CD14-positive monocyte (primary cell): ENCODE measurements around the gene FAM20B. TPM values are rescaled to one million over a fixed set of nuclear protein-coding genes. Genes with fewer than 3 reads are reported as not detected.

ENCODE experiments used
- DNase-seq, 3 donors: peaks; one replicate each; pipeline ENCODE4 v3.0.0-alpha.2; 2011 to 2022
- H2AFZ ChIP-seq: 2 replicates; pipeline ENCODE4 v1.6.0; 2012; ENCODE audit warnings: mild to moderate bottlenecking, low read depth, low read length, inconsistent platforms; ENCODE audit not compliant: insufficient read depth, poor library complexity, severe bottlenecking
- H3K27ac ChIP-seq, 2 donors: 1 replicate in 1 of 2; 2 replicates in 1 of 2; pipeline ENCODE4 v1.5.1; 2012 to 2013; ENCODE audit warnings: low read length in 2 of 2, control low read depth in 1 of 2, inconsistent platforms in 1 of 2, low read depth in 1 of 2, mild to moderate bottlenecking in 1 of 2
- H3K27me3 ChIP-seq, 2 donors: one replicate each; pipeline versions ENCODE4 v1.6.0 to v1.6.1; 2011 to 2013; ENCODE audit warnings: low read length in 2 of 2; ENCODE audit not compliant: control insufficient read depth in 2 of 2, insufficient read depth in 2 of 2
- H3K36me3 ChIP-seq, 2 donors: replicated peaks in 1 of 2; 1 replicate in 1 of 2; 2 replicates in 1 of 2; pipeline versions ENCODE4 v1.5.1 to v1.6.1; 2012 to 2013; ENCODE audit warnings: low read length in 2 of 2, control low read depth in 1 of 2, inconsistent platforms in 1 of 2, mild to moderate bottlenecking in 1 of 2; ENCODE audit not compliant: insufficient read depth in 2 of 2, control insufficient read depth in 1 of 2
- H3K4me1 ChIP-seq, 2 donors: 1 replicate in 1 of 2; 2 replicates in 1 of 2; pipeline versions ENCODE4 v1.5.1 to v1.6.1; 2012 to 2013; ENCODE audit warnings: low read length in 2 of 2, control low read depth in 1 of 2, inconsistent platforms in 1 of 2, mild to moderate bottlenecking in 1 of 2, moderate library complexity in 1 of 2; ENCODE audit not compliant: insufficient read depth in 2 of 2, control insufficient read depth in 1 of 2
- H3K4me2 ChIP-seq: replicated peaks from 2 replicates; pipeline ENCODE3; 2012; ENCODE audit warnings: low read length, moderate library complexity, mild to moderate bottlenecking; ENCODE audit not compliant: poor library complexity, severe bottlenecking; ENCODE audit errors: extremely low read depth
- H3K4me3 ChIP-seq, 3 experiments: fragments of 200-600 bp in 1 of 3; sonication (generic) in 1 of 3; replicated peaks in 1 of 3; 1 replicate in 2 of 3; 2 replicates in 1 of 3; pipeline ENCODE4 v1.5.1; 2011 to 2013; ENCODE audit warnings: low read length in 3 of 3, mild to moderate bottlenecking in 3 of 3, control low read depth in 2 of 3, low read depth in 2 of 3, inconsistent platforms in 1 of 3, moderate library complexity in 1 of 3
- H3K79me2 ChIP-seq: 2 replicates; pipeline ENCODE4 v1.6.0; 2012; ENCODE audit warnings: mild to moderate bottlenecking, control low read depth, inconsistent platforms, low read length, moderate library complexity; ENCODE audit not compliant: insufficient read depth
- H3K9ac ChIP-seq: 2 replicates; pipeline ENCODE4 v1.6.0; 2017; ENCODE audit warnings: low read length, mild to moderate bottlenecking; ENCODE audit not compliant: insufficient read depth, poor library complexity, severe bottlenecking
- H3K9me3 ChIP-seq, 2 donors: replicated peaks in 1 of 2; 1 replicate in 1 of 2; 2 replicates in 1 of 2; pipeline versions ENCODE4 v1.5.1 to v1.6.1; 2012 to 2013; ENCODE audit warnings: low read length in 2 of 2, control low read depth in 1 of 2; ENCODE audit not compliant: control insufficient read depth in 1 of 2, insufficient read depth in 1 of 2
- H4K20me1 ChIP-seq: 2 replicates; pipeline ENCODE4 v1.6.0; 2012; ENCODE audit warnings: mild to moderate bottlenecking, low read length, control low read depth, moderate library complexity; ENCODE audit not compliant: insufficient read depth
- H3K27ac Mint-ChIP-seq, 7 donors: one replicate each; pipeline ENCODE4 v1.8.0; 2020; ENCODE audit warnings: mild to moderate bottlenecking in 7 of 7, mixed read lengths in 7 of 7, moderate library complexity in 6 of 7, inconsistent platforms in 2 of 7
- H3K27me3 Mint-ChIP-seq, 3 donors: one replicate each; pipeline ENCODE4 v1.8.0; 2021 to 2022; ENCODE audit warnings: low read depth in 3 of 3, mild to moderate bottlenecking in 3 of 3, mixed read lengths in 3 of 3, moderate library complexity in 3 of 3, inconsistent platforms in 1 of 3
- H3K36me3 Mint-ChIP-seq, 2 donors: one replicate each; pipeline ENCODE4 v1.8.0; 2020; ENCODE audit warnings: mixed read lengths in 2 of 2, inconsistent platforms in 1 of 2, mild to moderate bottlenecking in 1 of 2
- H3K4me1 Mint-ChIP-seq: one replicate; pipeline ENCODE4 v1.8.0; 2020; ENCODE audit warnings: mild to moderate bottlenecking, mixed read lengths
- H3K4me3 Mint-ChIP-seq, 2 donors: one replicate each; pipeline ENCODE4 v1.8.0; 2020; ENCODE audit warnings: mild to moderate bottlenecking in 2 of 2, mixed read lengths in 2 of 2, moderate library complexity in 1 of 2
- H3K9me3 Mint-ChIP-seq, 7 donors: one replicate each; pipeline ENCODE4 v1.8.0; 2020 to 2022; ENCODE audit warnings: mixed read lengths in 7 of 7, mild to moderate bottlenecking in 6 of 7, moderate library complexity in 6 of 7, inconsistent platforms in 2 of 7
- CTCF ChIP-seq: fragments of 200-600 bp; IDR thresholded peaks from one replicate; pipeline ENCODE4 v1.8.0; 2022; ENCODE audit warnings: antibody characterized with exemption, mild to moderate bottlenecking
- WGBS: methylation state at CpG from one replicate; pipeline ENCODE4 v1.1.5; 2013; ENCODE audit warnings: missing lambda C conversion rate; ENCODE audit not compliant: insufficient coverage; 5-methylcytosine and 5-hydroxymethylcytosine counted together
- intact Hi-C, 2 donors: fragments of 100-400 bp; cut with micrococcal nuclease; formaldehyde crosslinking; loops; one replicate each; pipeline versions ENCODE4 v1.15.0 to v1.15.1; 2023
- polyA plus RNA-seq, 3 donors: library from polyadenylated mRNA; depleted of rRNA in 1 of 3; unstranded in 2 of 3; stranded (reverse) in 1 of 3; fragments of 300-500 nt in 2 of 3; fragments of >200 nt in 1 of 3; fragmentation: Illumina TruSeq in 2 of 3; gene quantifications; 1 replicate in 2 of 3; 2 replicates in 1 of 3; pipeline ENCODE4 v1.2.3, GENCODE V29; 2012 to 2021

The FAM20B gene
- polyA plus RNA-seq, 3 donors, result 4.0 to 6.7 (median 4.4) TPM

GRCh38 chr1:179058487-179059483, 33.1 kb downstream of the FAM20B start:
- peak overlapping the region in 1 of 2 donors; percentile 17 for H3K27ac ChIP-seq
- H3K79me2 ChIP-seq, result no peaks in the 10 kb centered on the region
- intact Hi-C loops, result no loop called here
- no peak overlapping the region for H3K4me3 ChIP-seq
- WGBS, result 100% methylated on average over 2 of the region's 3 CpGs
- H3K9ac ChIP-seq, result no peak overlapping the region
- H3K4me1 ChIP-seq, result no peaks in the 10 kb centered on the region
- H2AFZ ChIP-seq, result no peak overlapping the region
- H3K9me3 ChIP-seq, result no peaks in the 10 kb centered on the region
- no peak overlapping the region for H3K4me2 ChIP-seq
- DNase-seq, result no peak
- H3K9me3 Mint-ChIP-seq, result peaks cover 0 to 6% (median 2%) of the 10 kb centered on the region in 7 donors
- H4K20me1 ChIP-seq, result no peaks in the 10 kb centered on the region
- H3K4me1 Mint-ChIP-seq, result peaks cover 10% of the 10 kb centered on the region
- H3K27me3 Mint-ChIP-seq, result peaks cover 0 to 2% (median 2%) of the 10 kb centered on the region in 3 donors
- peaks cover 17 to 34% of the 10 kb centered on the region in 2 donors for H3K36me3 ChIP-seq
- peaks cover 30 to 62% of the 10 kb centered on the region in 2 donors for H3K36me3 Mint-ChIP-seq
- no peak overlapping the region for H3K4me3 Mint-ChIP-seq
- H3K27ac Mint-ChIP-seq, result peak overlapping the region in 4 of 7 donors; percentile 0 to 81 (median 38)
- no peaks in the 10 kb centered on the region for H3K27me3 ChIP-seq
- TF ChIP-seq CTCF, result no peak

- Histone ChIP-seq H3K27ac (no peak overlapping the region), H3K9me3 (no peaks in the 10 kb centered on the region), H3K27me3 (no peaks in the 10 kb centered on the region), H4K20me1 (no peaks in the 10 kb centered on the region), H3K36me3 (peaks cover 19 to 42% of the 10 kb centered on the region in 2 donors), H3K4me2 (no peak overlapping the region), H2AFZ (no peak overlapping the region), H3K9ac (no peak overlapping the region), H3K79me2 (no peaks in the 10 kb centered on the region), H3K4me1 (no peaks in the 10 kb centered on the region), H3K4me3 (no peak overlapping the region)
- DNase-seq, result no peak
- Mint-ChIP-seq H3K27me3 (peaks cover 0 to 2% (median 2%) of the 10 kb centered on the region in 3 donors), H3K27ac (peak overlapping the region in 3 of 7 donors; percentile 12 to 64 (median 28)), H3K36me3 (peaks cover 33 to 67% of the 10 kb centered on the region in 2 donors), H3K4me1 (peaks cover 10% of the 10 kb centered on the region), H3K9me3 (peaks cover 0 to 3% (median 0%) of the 10 kb centered on the region in 7 donors), H3K4me3 (no peak overlapping the region)
- intact Hi-C loops, result no loop called here
- TF ChIP-seq CTCF, result no peak
- WGBS, result 100% methylated on average over 1 of the region's 8 CpGs
These were observed 35.9 kb downstream of the FAM20B start for GRCh38 chr1:179061360-179062282.
